ENCODE results near the gene CDHR5. TPM values are rescaled to one million over a fixed set of nuclear protein-coding genes. Genes with fewer than 3 reads are reported as not detected.
A peak's percentile ranks its signal among the peaks of the same experiment; 100 is the strongest.
"Not testable (repeated sequence)": the region's sequence is repeated elsewhere in the genome, so short reads cannot be mapped to it uniquely, and the experiment has no call there.

CDHR5 gene
- total RNA-seq, 4 donors from 2014 or later: 0.95 to 1.8 TPM; not detected in 2

DNA sequence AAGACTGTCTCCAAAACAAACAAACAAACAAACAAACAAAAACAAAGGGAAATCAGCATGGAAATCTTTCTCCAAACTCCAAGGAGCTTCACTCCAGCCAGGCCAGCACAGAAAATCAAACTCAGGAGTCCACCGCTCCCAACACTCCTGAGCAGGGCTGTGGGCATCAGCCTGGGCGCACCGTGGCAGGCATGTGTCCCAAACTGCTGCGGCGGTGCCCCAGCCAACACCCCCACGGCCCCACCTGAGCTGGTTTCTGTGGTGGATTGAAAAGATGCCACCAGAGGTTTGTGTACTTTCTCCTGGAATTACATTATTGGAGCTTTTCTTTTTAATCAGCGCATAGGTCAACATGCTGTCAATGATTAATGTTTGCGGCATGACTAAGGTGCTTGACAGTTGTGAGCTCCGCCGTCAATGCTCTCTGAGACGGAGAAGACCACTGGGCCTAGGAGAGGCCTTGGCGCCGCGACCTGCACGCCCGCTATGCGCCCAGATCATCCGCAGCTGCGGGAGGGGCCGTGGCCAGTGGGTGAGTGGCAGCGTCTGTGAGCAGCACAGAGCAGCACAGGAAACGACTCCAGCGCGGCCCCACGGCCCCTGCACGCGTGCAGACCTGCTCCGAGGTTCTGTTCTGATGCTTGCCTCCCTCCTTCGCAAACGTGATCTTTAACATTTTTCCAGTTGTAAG lies 30.4 kb upstream of the CDHR5 start:
- no peaks in the 10 kb centered on the region for H3K27me3 ChIP-seq
- H3K9me3 ChIP-seq: no peaks in the 10 kb centered on the region
- in situ Hi-C loops (cut with MboI; ENCODE audit: low sequenced_read_pairs in 4 of 4): no loop called here
- DNase-seq: no peak
- peaks cover 0 to 5% of the 10 kb centered on the region in 2 donors for H3K36me3 ChIP-seq
- ATAC-seq: no peak
- TF ChIP-seq, protein P1, sequence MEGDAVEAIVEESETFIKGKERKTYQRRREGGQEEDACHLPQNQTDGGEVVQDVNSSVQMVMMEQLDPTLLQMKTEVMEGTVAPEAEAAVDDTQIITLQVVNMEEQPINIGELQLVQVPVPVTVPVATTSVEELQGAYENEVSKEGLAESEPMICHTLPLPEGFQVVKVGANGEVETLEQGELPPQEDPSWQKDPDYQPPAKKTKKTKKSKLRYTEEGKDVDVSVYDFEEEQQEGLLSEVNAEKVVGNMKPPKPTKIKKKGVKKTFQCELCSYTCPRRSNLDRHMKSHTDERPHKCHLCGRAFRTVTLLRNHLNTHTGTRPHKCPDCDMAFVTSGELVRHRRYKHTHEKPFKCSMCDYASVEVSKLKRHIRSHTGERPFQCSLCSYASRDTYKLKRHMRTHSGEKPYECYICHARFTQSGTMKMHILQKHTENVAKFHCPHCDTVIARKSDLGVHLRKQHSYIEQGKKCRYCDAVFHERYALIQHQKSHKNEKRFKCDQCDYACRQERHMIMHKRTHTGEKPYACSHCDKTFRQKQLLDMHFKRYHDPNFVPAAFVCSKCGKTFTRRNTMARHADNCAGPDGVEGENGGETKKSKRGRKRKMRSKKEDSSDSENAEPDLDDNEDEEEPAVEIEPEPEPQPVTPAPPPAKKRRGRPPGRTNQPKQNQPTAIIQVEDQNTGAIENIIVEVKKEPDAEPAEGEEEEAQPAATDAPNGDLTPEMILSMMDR (IDR thresholded peaks at IDR 0.05 in 4 of 5, conservative IDR thresholded peaks at IDR 0.05 in 1 of 5): no peak
- no peak for TF ChIP-seq POLR2A (IDR thresholded peaks at IDR 0.05)
- no peak overlapping the region for H3K4me3 ChIP-seq
- no peak overlapping the region for H3K27ac ChIP-seq
- intact Hi-C loops (cut with DNase I; ENCODE audit: low total_unique reads): no loop called here
- H3K4me1 ChIP-seq: no peaks in the 10 kb centered on the region

DNA sequence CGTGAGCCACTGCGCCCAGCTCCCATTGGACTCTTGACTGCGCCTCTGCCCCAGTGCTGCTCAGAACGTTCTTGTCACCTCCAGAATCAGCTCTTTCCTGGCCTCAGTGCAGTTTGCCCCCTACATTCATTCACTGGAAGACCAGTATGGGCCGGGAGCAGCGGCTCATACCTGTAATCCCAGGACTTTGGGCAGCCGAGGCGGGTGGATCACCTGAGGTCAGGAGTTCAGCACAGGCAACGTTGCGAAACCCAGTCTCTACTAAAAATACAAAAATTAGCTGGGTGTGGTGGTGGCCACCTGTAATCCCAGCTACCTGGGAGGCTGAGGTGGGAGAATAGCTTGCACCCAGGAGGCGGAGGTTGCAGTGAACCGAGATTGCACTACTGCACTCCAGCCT lies 29.7 kb upstream of the CDHR5 start:
- in situ Hi-C loops (cut with MboI; ENCODE audit: low sequenced_read_pairs in 4 of 4); intact Hi-C loops (cut with DNase I; ENCODE audit: low total_unique reads); H3K4me3 ChIP-seq; H3K36me3 ChIP-seq; DNase-seq; H3K4me1 ChIP-seq; H3K27me3 ChIP-seq; H3K27ac ChIP-seq; H3K9me3 ChIP-seq: not testable (repeated sequence)
- ATAC-seq: peak in 1 of 2 donors; percentile 11

DNA sequence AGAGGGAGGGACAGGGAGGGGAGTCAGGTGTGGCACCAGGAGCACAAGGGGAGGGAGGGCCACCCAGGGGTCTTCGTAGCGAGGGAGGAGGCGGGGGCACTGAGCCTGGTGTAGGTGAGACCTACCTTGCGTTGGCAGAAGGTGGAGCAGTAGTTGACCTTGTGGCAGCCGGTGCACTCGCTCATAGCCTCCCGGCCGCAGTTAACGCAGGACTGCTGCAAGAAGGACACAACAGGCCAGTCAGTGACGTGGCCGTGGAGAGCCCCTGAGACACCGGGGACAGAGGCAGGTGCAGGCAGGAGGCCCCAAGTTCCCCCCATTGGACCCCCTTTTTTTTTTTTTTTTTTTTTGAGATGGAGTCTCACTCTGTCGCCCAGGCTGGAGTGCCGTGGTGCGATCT lies 29.1 kb upstream of the CDHR5 start:
- Histone ChIP-seq H3K9me3 (no peaks in the 10 kb centered on the region), H3K36me3 (no peaks in the 10 kb centered on the region)
- no peak for TF ChIP-seq POLR2A (IDR thresholded peaks at IDR 0.05)

DNA sequence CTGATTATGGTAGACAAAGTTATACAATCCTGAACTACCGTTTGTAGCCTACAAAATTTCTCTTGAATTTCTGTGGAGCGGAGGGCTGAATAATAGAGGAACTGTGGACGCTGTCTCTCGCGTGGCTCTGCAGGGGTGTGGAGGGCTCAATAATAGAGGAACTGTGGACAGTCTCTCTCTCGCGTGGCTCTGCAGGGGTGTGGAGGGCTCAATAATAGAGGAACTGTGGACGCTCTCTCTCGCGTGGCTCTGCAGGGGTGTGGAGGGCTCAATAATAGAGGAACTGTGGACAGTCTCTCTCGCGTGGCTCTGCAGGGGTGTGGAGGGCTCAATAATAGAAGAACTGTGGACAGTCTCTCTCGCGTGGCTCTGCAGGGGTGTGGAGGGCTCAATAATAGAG lies 28.4 kb upstream of the CDHR5 start:
- not testable (repeated sequence) for H3K36me3 ChIP-seq

More for the DNA sequence above, 29.1 kb upstream of the CDHR5 start:
- H3K4me3 ChIP-seq: no peak overlapping the region
- intact Hi-C loops (cut with DNase I; ENCODE audit: low total_unique reads) (no loop called here), in situ Hi-C loops (cut with MboI; ENCODE audit: low sequenced_read_pairs in 4 of 4) (no loop called here)
- ATAC-seq: no peak
- no peak overlapping the region for H3K27ac ChIP-seq
- H3K4me1 ChIP-seq: no peaks in the 10 kb centered on the region
- no peaks in the 10 kb centered on the region for H3K27me3 ChIP-seq
- DNase-seq: no peak

DNA sequence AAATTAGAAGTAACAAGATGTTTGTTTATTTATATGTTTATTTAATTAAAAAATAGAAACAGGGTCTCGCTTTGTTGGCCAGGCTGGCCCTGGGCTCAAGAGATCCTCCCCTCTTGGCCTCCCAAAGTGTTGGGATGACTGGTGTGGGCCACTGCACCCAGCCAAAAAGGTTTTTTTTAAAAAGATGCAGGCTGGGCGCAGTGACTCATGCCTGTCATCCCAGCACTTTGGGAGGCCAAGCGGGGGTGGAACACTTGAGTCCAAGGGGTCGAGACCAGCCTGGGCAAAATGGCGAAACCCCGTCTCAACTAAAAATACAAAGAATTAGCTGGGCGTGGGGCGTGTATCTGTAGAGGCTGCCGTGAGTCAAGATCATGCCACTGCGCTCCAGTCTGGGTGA lies 25.7 kb upstream of the CDHR5 start:
- DNase-seq: no peak
- Histone ChIP-seq H3K36me3 (no peaks in the 10 kb centered on the region), H3K9me3 (no peaks in the 10 kb centered on the region), H3K27me3 (no peaks in the 10 kb centered on the region), H3K4me3 (no peak overlapping the region), H3K4me1 (no peaks in the 10 kb centered on the region), H3K27ac (no peak overlapping the region)
- in situ Hi-C loops (cut with MboI; ENCODE audit: low sequenced_read_pairs in 4 of 4): no loop called here
- intact Hi-C loops (cut with DNase I; ENCODE audit: low total_unique reads): no loop called here
- no peak for ATAC-seq
- TF ChIP-seq, protein P1 (IDR thresholded peaks at IDR 0.05 in 4 of 5, conservative IDR thresholded peaks at IDR 0.05 in 1 of 5): no peak
- no peak for TF ChIP-seq POLR2A (IDR thresholded peaks at IDR 0.05)

More for the DNA sequence above, 28.4 kb upstream of the CDHR5 start:
- H3K27me3 ChIP-seq; H3K9me3 ChIP-seq; intact Hi-C loops (cut with DNase I; ENCODE audit: low total_unique reads); DNase-seq; H3K4me1 ChIP-seq; ATAC-seq; H3K4me3 ChIP-seq; H3K27ac ChIP-seq; in situ Hi-C loops (cut with MboI; ENCODE audit: low sequenced_read_pairs in 4 of 4): not testable (repeated sequence)

DNA sequence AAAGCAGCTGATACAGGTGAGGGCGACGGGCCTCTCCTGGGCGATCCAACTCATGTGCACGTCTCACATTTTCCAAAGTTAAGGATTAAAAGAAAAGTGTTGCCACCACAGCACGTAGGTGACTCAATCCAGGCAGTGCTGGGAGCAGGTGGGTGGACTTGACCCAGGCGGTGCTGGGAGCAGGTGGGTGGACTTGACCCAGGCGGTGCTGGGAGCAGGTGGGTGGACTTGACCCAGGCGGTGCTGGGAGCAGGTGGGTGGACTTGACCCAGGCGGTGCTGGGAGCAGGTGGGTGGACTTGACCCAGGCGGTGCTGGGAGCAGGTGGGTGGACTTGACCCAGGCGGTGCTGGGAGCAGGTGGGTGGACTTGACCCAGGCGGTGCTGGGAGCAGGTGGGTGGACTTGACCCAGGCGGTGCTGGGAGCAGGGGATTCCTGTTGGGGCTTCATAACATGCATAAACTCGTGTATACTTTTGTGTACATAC lies 23.0 kb upstream of the CDHR5 start:
- not testable (repeated sequence) for H3K36me3 ChIP-seq, ATAC-seq

DNA sequence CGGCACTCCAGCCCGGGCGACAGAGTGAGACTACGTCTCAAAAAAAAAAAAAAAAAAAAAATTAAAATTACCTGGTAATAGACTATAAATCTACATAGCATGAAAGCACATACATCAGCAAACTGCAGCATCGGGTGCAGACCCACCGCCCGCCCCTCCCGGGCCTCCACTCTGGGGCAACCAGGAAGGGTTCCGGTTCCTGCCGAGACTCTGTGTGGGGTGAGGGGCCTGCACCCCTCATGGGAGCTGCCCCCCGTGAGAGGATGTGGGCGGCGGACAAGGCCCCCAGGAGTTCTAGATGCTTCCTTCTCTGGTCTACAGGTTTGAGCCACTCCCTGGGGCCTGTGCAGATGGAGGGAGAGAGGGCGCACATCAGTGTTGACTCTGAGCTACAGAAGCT lies 21.5 kb upstream of the CDHR5 start:
- Histone ChIP-seq H3K4me1 (no peaks in the 10 kb centered on the region), H3K9me3 (no peaks in the 10 kb centered on the region), H3K4me3 (no peak overlapping the region), H3K27me3 (no peaks in the 10 kb centered on the region), H3K27ac (no peak overlapping the region), H3K36me3 (no peaks in the 10 kb centered on the region)
- in situ Hi-C loops (cut with MboI; ENCODE audit: low sequenced_read_pairs in 4 of 4) (no loop called here), intact Hi-C loops (cut with DNase I; ENCODE audit: low total_unique reads) (no loop called here)
- no peak for DNase-seq
- ATAC-seq: no peak
- TF ChIP-seq POLR2A (IDR thresholded peaks at IDR 0.05): no peak

More for the DNA sequence above, 23.0 kb upstream of the CDHR5 start:
- H3K9me3 ChIP-seq; H3K4me3 ChIP-seq; intact Hi-C loops (cut with DNase I; ENCODE audit: low total_unique reads); H3K4me1 ChIP-seq; H3K27me3 ChIP-seq; DNase-seq; in situ Hi-C loops (cut with MboI; ENCODE audit: low sequenced_read_pairs in 4 of 4); H3K27ac ChIP-seq: not testable (repeated sequence)

Data from gastrocnemius medialis (tissue), 4 donors.